ENCODE measurements around the gene VSX2.

VSX2 gene

GRCh38 chr14:74308695-74309094 lies 69.4 kb downstream of the VSX2 start:
- DNase-seq (ENCODE audit: low read depth) = no peak
- no peak overlapping the region for H3K4me3 ChIP-seq (ENCODE audit: low read depth, low read length)
- TF ChIP-seq CTCF (IDR thresholded peaks at IDR 0.05; ENCODE audit: insufficient read depth, low read depth, low read length, missing control alignments) = no peak

- no peak for TF ChIP-seq CTCF (IDR thresholded peaks at IDR 0.05; ENCODE audit: insufficient read depth, low read depth, low read length, missing control alignments)
- no peak for DNase-seq (ENCODE audit: low read depth)
- H3K4me3 ChIP-seq (ENCODE audit: low read depth, low read length) = no peak overlapping the region
Measured at GRCh38 chr14:74309125-74310022, 70.1 kb downstream of the VSX2 start.

- TF ChIP-seq CTCF (IDR thresholded peaks at IDR 0.05; ENCODE audit: insufficient read depth, low read depth, low read length, missing control alignments) = no peak
- H3K4me3 ChIP-seq (ENCODE audit: low read depth, low read length) = no peak overlapping the region
- DNase-seq (ENCODE audit: low read depth) = no peak
Measured at GRCh38 chr14:74312161-74312560, 72.9 kb downstream of the VSX2 start.

All from GM12865 (cell line).